Rectal smooth muscle tissue (tissue), 1 donor: Measurements from ENCODE around the gene FBXO10.

Experiments used
- H3K27ac ChIP-seq: one replicate; pipeline ENCODE4 v1.7.0; 2013; ENCODE audit warnings: low read depth, low read length, inconsistent platforms
- H3K27me3 ChIP-seq: one replicate; pipeline ENCODE4 v1.7.0; 2013; ENCODE audit warnings: low read length; ENCODE audit not compliant: control insufficient read depth, insufficient read depth
- H3K36me3 ChIP-seq: one replicate; pipeline ENCODE4 v1.7.0; 2013; ENCODE audit warnings: low read length; ENCODE audit not compliant: control insufficient read depth, insufficient read depth
- H3K4me1 ChIP-seq: one replicate; pipeline ENCODE4 v1.7.0; 2013; ENCODE audit warnings: low read length; ENCODE audit not compliant: control insufficient read depth, insufficient read depth
- H3K4me3 ChIP-seq: one replicate; pipeline ENCODE4 v1.7.0; 2013; ENCODE audit warnings: low read length
- H3K9ac ChIP-seq: one replicate; pipeline ENCODE4 v1.7.0; 2013; ENCODE audit warnings: low read length

The FBXO10 gene

DNA sequence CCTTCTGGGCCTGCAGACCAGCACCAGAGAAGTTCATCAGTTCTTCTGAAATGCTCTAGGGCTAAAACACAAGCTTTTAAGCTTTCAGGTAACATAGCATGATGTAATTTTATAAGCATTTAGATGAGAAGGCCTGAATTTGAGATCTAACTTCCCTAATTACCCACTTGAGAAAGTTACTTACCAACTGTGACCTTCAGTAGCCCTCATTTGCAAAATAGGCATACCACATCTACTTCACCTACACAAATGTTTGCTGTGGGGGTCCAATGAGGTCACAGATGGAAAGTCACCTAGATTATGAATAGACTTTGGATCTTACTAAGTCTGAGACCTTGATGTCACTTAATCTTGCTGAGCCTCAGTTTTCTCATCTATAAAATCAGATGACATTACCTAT, 36.5 kb downstream of the FBXO10 start:
- H3K4me3 ChIP-seq: no peak overlapping the region
- H3K4me1 ChIP-seq: no peaks in the 10 kb centered on the region
- H3K27ac ChIP-seq: no peak overlapping the region
- peaks cover 6% of the 10 kb centered on the region for H3K36me3 ChIP-seq
- H3K27me3 ChIP-seq: no peaks in the 10 kb centered on the region
- no peak overlapping the region for H3K9ac ChIP-seq

DNA sequence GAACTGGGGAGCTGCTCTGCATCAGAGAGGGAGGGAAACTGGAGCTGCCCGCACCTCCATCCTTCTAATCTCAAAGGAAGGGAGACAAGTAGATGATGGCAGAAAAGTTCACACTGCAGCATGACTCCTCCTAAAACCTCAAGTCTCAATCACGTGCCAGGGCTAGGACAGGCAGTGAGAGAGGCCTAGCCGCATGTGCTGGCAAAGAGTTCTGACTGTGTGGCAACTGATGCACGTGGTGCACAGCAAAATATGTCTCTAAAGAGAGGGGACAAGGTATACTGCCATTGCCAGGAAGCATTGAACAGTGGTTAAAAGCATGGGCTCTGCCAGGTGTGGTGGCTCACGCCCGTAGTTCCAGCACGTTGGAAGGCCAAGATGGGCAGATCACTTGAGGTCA, 38.1 kb downstream of the FBXO10 start:
- no peaks in the 10 kb centered on the region for H3K27me3 ChIP-seq
- no peak overlapping the region for H3K9ac ChIP-seq
- H3K36me3 ChIP-seq: peaks cover 6% of the 10 kb centered on the region
- no peak overlapping the region for H3K4me3 ChIP-seq
- no peak overlapping the region for H3K27ac ChIP-seq
- no peaks in the 10 kb centered on the region for H3K4me1 ChIP-seq

DNA sequence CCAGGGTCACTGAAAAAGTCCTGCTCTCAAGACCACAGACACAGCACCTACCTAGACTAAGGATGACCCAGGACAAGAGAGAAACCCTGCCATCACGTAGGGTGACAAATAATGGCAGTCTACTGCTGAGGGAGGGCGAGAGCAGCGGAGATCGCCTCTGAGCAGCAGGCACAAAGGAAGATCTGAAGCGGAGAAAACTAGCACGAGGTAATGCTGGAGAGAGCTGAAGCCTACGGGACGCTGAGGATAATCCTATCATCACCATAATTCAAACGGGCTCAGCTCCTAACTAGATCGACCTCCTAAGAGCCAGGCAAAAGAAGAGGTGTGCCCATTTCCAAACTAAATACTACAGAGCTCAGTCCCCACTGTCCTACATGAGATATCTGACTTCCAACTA, 41.3 kb downstream of the FBXO10 start:
- Histone ChIP-seq H3K27ac (no peak overlapping the region), H3K36me3 (peaks cover 6% of the 10 kb centered on the region), H3K4me1 (no peaks in the 10 kb centered on the region)

DNA sequence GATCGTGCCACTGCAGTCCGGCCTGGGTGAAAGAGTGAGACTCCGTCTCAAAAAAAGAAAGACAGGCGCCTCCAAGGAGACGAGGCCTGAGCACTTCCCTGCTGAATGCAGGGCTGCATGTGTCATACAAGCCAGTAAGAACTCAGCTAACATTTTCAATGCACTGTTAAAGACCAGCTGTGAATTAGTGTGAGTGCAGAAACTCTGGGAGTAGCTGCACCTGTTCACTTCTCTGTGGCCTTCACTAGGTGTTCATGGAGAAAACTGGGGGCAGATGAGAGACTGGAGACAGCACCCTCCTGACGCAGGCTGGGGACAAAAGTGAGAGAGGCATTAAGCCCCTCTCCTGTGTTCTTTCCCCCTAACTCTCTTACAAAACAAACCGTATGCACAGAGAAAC, 41.8 kb downstream of the FBXO10 start:
- Histone ChIP-seq H3K27ac (no peak overlapping the region), H3K27me3 (no peaks in the 10 kb centered on the region)

More for the DNA sequence above, 41.3 kb downstream of the FBXO10 start:
- Histone ChIP-seq H3K4me3 (no peak overlapping the region), H3K9ac (no peak overlapping the region), H3K27me3 (no peaks in the 10 kb centered on the region)

DNA sequence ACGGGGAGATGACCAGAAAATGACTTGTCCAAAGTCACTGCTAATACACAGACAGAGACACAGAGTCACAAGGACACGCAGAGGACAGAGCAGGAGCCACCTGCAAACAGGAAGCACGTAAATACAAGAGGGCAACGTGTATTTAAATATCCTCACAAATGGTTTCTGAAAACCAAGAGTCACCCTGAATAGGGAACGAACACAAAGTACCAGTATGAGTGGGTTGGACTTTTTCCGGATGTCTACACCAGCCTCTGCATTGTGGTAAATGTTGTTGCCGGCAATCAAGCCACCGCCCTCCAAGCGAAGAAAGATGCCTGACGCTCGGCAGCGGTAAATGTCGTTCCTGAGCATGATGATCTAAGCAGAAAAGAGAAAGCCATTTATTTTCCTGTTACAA, 44.5 kb downstream of the FBXO10 start:
- H3K9ac ChIP-seq: no peak overlapping the region
- H3K27me3 ChIP-seq: no peaks in the 10 kb centered on the region
- no peak overlapping the region for H3K27ac ChIP-seq
- H3K36me3 ChIP-seq: peaks cover 10% of the 10 kb centered on the region
- H3K4me1 ChIP-seq: no peaks in the 10 kb centered on the region
- H3K4me3 ChIP-seq: no peak overlapping the region

More for the DNA sequence above, 41.8 kb downstream of the FBXO10 start:
- Histone ChIP-seq H3K4me1 (no peaks in the 10 kb centered on the region), H3K9ac (no peak overlapping the region), H3K4me3 (no peak overlapping the region), H3K36me3 (peaks cover 6% of the 10 kb centered on the region)

DNA sequence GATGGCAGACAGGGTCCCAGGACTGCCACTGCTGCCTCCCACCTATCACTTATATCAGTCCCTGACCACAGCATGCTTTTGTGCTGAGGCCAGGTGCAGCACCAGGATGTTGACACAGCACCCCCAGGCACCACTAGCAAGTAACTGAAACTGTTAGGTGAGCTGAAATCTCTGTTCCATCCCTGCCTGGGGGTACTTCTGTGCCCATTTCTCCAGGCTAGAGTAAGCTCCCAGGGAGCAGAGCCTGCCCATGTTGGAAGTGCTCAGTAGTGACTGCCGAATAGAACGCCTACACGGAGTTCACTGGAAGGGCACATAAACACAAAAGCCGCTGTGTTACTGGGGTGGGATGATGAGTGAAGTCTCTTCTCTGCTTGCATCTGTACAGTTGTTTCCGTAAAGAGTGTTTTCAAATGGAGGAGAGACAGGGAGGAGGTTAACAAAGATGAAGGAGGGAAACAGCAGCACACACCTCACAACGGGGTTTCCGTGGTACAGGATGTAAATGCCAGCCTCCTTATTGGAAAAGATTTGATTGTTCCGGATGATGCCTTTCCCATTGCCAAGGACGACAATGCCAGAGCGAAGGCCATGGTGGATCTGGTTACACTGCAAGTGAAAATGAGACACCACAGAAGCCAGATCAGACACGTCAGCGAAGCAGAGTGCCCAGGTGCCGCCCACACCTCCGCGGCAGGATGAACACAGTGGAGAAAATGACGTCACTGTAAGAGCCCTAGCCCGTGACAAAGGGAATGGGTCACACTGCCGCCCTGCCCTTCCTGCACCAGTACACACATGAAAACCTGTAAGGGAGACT, 47.3 kb downstream of the FBXO10 start:
- H3K27ac ChIP-seq: no peak overlapping the region
- peaks cover 22% of the 10 kb centered on the region for H3K36me3 ChIP-seq
- no peak overlapping the region for H3K9ac ChIP-seq

DNA sequence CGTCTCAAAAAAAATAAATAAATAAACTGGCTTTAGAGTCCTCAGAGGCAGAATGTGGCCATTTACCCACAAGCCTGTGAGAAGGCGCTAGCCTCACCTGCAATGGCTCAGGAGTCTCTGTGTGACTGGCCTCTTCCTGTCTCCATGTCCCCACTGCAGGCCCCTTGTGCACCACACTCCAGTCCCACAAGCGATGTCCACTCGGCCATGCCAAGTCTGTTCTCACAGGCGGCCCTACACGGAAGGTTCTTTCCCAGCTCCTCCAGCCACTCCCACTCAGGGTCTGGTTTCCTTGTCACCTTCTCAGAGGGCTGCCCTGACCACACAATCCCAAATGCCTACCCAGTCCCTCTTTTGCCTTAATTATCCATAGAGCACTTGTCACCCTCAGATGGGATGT, 52.3 kb downstream of the FBXO10 start:
- H3K9ac ChIP-seq: no peak overlapping the region
- no peak overlapping the region for H3K27ac ChIP-seq
- no peaks in the 10 kb centered on the region for H3K4me1 ChIP-seq
- H3K27me3 ChIP-seq: no peaks in the 10 kb centered on the region
- H3K4me3 ChIP-seq: no peak overlapping the region
- peaks cover 24% of the 10 kb centered on the region for H3K36me3 ChIP-seq

More for the DNA sequence above, 47.3 kb downstream of the FBXO10 start:
- H3K4me1 ChIP-seq: no peaks in the 10 kb centered on the region
- no peaks in the 10 kb centered on the region for H3K27me3 ChIP-seq
- peak overlapping the region; percentile 38 for H3K4me3 ChIP-seq

DNA sequence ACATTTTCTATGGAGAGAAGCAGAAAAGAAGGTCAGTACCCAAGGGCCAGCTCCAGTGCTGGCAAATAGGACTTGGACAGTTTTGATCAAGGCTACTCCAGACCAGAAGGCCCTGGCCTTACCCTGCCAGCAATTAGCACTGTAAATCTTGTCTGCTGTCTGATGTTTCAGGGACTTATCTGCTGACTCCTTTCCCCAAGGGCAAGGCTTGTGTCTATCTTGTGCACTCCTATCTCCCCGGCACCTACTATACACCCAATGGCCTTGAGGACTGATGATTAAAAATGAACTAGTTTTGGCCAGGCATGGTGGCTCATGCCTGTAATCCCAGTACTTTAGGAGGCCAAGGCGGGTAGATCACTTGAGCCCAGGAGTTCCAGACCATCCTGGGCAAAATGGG, 53.2 kb downstream of the FBXO10 start:
- no peaks in the 10 kb centered on the region for H3K27me3 ChIP-seq
- no peak overlapping the region for H3K9ac ChIP-seq
- peaks cover 21% of the 10 kb centered on the region for H3K36me3 ChIP-seq
- no peak overlapping the region for H3K27ac ChIP-seq
- no peaks in the 10 kb centered on the region for H3K4me1 ChIP-seq
- no peak overlapping the region for H3K4me3 ChIP-seq

DNA sequence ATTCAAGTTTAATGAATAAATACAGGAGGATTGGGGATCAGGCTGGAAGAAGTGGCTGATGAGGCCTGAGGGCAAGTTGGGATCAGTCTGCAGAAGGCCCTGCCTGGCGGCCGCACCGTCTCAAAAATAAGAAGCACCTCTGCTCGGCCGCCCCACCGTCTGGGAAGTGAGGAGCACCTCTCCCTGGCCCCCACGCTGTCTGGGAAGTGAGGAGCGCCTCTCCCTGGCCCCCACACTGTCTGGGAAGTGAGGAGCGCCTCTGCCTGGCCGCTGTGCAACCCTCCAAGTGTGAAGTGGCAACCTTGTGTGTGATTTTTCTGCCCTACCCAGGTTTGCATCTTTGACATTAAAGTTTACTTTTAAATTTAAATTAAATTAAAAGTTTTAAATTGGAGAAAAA, 55.1 kb downstream of the FBXO10 start:
- Histone ChIP-seq H3K27ac (no peak overlapping the region), H3K36me3 (peaks cover 20% of the 10 kb centered on the region), H3K27me3 (no peaks in the 10 kb centered on the region), H3K4me3 (no peak overlapping the region), H3K4me1 (no peaks in the 10 kb centered on the region), H3K9ac (no peak overlapping the region)

DNA sequence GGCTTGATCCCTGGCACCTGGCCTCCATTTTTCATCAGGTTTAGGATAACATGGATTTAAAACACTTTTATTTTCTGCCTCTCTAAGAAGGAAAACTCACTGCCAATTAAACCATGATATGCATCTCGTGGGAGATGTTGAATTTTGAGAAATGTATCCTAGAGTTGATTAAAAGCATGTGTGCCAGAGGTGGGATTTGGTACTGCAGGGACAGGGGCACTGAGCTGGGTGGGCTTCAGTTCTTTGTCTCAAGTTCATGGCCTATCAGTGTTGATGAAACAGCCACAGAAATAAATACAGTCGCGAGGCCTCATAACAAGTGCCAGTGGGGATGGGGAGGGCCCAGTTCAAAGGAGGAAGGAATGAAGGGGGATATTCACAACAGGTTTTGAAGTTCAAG, 55.5 kb downstream of the FBXO10 start:
- no peak overlapping the region for H3K27ac ChIP-seq
- no peak overlapping the region for H3K4me3 ChIP-seq
- H3K4me1 ChIP-seq: no peaks in the 10 kb centered on the region
- no peak overlapping the region for H3K9ac ChIP-seq
- H3K36me3 ChIP-seq: peaks cover 20% of the 10 kb centered on the region
- H3K27me3 ChIP-seq: no peaks in the 10 kb centered on the region

DNA sequence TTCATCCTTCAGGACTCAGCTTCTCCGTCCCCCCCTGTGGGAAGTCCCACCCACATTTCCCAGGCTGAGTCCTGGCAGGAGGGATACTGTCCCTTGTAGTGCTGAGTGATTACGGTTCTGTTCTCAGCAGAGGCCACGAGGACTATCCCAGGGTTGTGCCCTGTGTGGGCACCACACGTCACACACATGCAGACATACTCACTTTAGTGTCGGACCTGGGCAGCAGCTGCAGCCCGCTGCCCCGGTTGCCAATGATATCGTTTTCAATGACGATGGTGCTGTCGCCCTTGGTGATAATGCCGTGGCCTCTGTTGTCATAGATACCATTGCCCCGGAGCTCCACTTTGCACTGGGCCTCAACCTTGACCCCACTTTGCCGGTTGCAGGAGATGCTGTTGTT, 58.3 kb downstream of the FBXO10 start:
- H3K4me3 ChIP-seq: no peak overlapping the region
- no peak overlapping the region for H3K27ac ChIP-seq
- H3K9ac ChIP-seq: no peak overlapping the region
- peaks cover 10% of the 10 kb centered on the region for H3K36me3 ChIP-seq
- no peaks in the 10 kb centered on the region for H3K27me3 ChIP-seq
- no peaks in the 10 kb centered on the region for H3K4me1 ChIP-seq

DNA sequence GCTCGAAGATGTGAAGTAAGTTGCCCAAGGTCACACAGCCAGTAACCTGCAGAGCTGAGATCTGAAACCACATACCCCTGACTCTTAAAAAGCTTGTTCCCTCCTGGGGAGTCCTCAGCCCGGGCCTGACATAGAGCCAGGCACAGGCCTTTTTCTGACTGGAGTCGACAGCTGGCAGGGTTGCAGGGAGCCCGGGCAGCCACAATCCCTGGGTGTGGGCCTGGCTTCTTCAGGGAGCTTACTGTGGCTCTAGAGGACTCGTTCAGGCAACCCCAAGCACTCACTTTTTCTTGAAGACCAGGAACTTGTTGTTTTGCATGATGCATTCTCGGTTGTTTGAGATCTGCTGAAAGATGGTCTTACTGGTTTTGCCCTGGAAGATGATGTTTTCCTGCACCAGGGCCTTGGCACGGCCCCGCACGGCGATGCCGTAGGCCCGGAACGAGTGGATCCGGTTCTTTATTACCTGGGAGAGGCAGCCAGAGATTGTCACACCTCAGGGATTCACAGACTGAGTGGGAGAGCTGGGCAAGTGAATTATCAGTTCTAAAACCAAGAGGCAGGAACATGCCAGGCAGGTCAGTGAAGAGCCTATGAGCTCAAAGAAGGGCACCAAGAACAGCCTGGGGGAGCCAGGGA, 60.4 kb downstream of the FBXO10 start:
- H3K27me3 ChIP-seq: no peaks in the 10 kb centered on the region
- peaks cover 8% of the 10 kb centered on the region for H3K36me3 ChIP-seq
- no peak overlapping the region for H3K9ac ChIP-seq
- no peak overlapping the region for H3K4me3 ChIP-seq
- no peaks in the 10 kb centered on the region for H3K4me1 ChIP-seq
- H3K27ac ChIP-seq: no peak overlapping the region

DNA sequence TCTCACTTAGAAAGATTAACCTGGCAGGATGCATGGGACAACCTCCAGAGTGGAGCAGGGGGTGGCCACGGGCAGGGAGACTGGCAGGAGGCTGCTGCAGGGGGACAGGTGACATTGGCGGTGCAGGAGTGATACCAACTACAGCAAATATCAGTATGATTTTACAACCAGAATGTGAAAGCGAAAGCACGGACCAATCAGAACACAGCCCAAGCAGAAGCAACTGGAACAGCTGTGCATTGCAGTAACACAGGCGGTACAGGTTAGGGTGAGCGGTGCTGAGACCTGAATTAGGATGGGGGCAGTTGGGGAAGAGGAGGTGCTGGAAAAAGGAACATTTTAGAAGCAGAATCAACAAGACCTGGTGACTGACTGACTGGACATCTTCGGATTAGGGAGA, 61.2 kb downstream of the FBXO10 start:
- peaks cover 8% of the 10 kb centered on the region for H3K36me3 ChIP-seq
- no peak overlapping the region for H3K27ac ChIP-seq
- H3K4me3 ChIP-seq: no peak overlapping the region
- no peak overlapping the region for H3K9ac ChIP-seq
- no peaks in the 10 kb centered on the region for H3K4me1 ChIP-seq
- no peaks in the 10 kb centered on the region for H3K27me3 ChIP-seq
